Upper lobe of left lung (tissue), 6 donors: Measurements from ENCODE around the gene SLC22A16. TPM values are rescaled to one million over a fixed set of nuclear protein-coding genes. Genes with fewer than 3 reads are reported as not detected.

Experiments used
- ATAC-seq, 2 donors: fragments of 200-7000 bp; cut with Tn5 transposase; one replicate each; pipeline ENCODE4 v1.9.1; 2022; ENCODE audit warnings: mild to moderate bottlenecking in 2 of 2, moderate library complexity in 2 of 2; ENCODE audit not compliant: low FRiP score in 2 of 2
- DNase-seq, 2 donors: peaks; one replicate each; pipeline ENCODE4 v3.0.0-alpha.2; 2019 to 2020
- H3K27ac ChIP-seq, 4 donors: fragments of 200-600 bp; sonication (generic); one replicate each; pipeline ENCODE4 v1.5.1; 2016 to 2019
- H3K27me3 ChIP-seq, 4 donors: fragments of 200-600 bp; sonication (generic); one replicate each; pipeline ENCODE4 v1.5.1; 2017 to 2019
- H3K36me3 ChIP-seq, 4 donors: fragments of 200-600 bp; sonication (generic); one replicate each; pipeline ENCODE4 v1.5.1; 2016 to 2019
- H3K4me1 ChIP-seq, 4 donors: fragments of 200-600 bp; sonication (generic); one replicate each; pipeline ENCODE4 v1.5.1; 2018 to 2019
- H3K4me3 ChIP-seq, 4 donors: fragments of 200-600 bp; sonication (generic); one replicate each; pipeline ENCODE4 v1.5.1; 2017 to 2019; ENCODE audit warnings: mild to moderate bottlenecking in 2 of 4, moderate library complexity in 1 of 4
- H3K9me3 ChIP-seq, 4 donors: fragments of 200-600 bp; sonication (generic); one replicate each; pipeline ENCODE4 v1.5.1; 2018 to 2019
- CTCF ChIP-seq, 6 experiments: fragments of 450-650 bp in 4 of 6; fragments of 200-600 bp in 2 of 6; sonication (generic) in 2 of 6; IDR thresholded peaks; one replicate each; pipeline ENCODE4 v1.5.1; 2016 to 2019; ENCODE audit warnings: antibody characterized with exemption in 6 of 6
- EP300 ChIP-seq, 4 donors: sonication (generic); formaldehyde crosslinking; IDR thresholded peaks; one replicate each; pipeline ENCODE4 v1.5.1; 2017; ENCODE audit warnings: antibody characterized with exemption in 4 of 4, control low read depth in 2 of 4
- POLR2A ChIP-seq, 4 donors: fragments of 450-650 bp; IDR thresholded peaks; one replicate each; pipeline ENCODE4 v1.5.1; 2016 to 2017; ENCODE audit warnings: antibody characterized with exemption in 4 of 4, mild to moderate bottlenecking in 2 of 4
- POLR2AphosphoS5 ChIP-seq, 2 donors: sonication (generic); formaldehyde crosslinking; IDR thresholded peaks; one replicate each; pipeline ENCODE4 v1.5.1; 2017; ENCODE audit warnings: antibody characterized with exemption in 2 of 2
- WGBS, 2 donors: methylation state at CpG; one replicate each; pipeline ENCODE4 v1.1.5; 2017 to 2018; 5-methylcytosine and 5-hydroxymethylcytosine counted together
- total RNA-seq, 6 donors: library from RNA; depleted of rRNA in 4 of 6; stranded (reverse); fragments of >200 nt in 4 of 6; gene quantifications; one replicate each; pipeline versions ENCODE4 v1.1.0 to v1.2.1, GENCODE V29; 2016 to 2021
- donor health status: DM: no; HTN: no; CAD: no; lungs with moderate emphysema.
- donor health status: DM: no; HTN: yes; CAD: no; lungs with severe emphysema.

Gene SLC22A16
- total RNA-seq, 6 donors from 2014 or later: 0.20 to 1.7 (median 0.59) TPM; not detected in 2

- H3K36me3 ChIP-seq: no peaks in the 10 kb centered on the region
- no peaks in the 10 kb centered on the region for H3K27me3 ChIP-seq
- DNase-seq (no peak), ATAC-seq (no peak)
- 83 to 92% methylated on average over 1 to 4 of the region's 4 CpGs for WGBS, 2 donors
- TF ChIP-seq EP300 (IDR thresholded peaks at IDR 0.05) (no peak), POLR2A (IDR thresholded peaks at IDR 0.05) (no peak), POLR2AphosphoS5 (IDR thresholded peaks at IDR 0.05) (no peak), CTCF (IDR thresholded peaks at IDR 0.05) (no peak)
- H3K9me3 ChIP-seq: no peaks in the 10 kb centered on the region
- no peak overlapping the region for H3K27ac ChIP-seq
- H3K4me3 ChIP-seq: no peak overlapping the region
- no peaks in the 10 kb centered on the region for H3K4me1 ChIP-seq
These were observed 45.7 kb downstream of the SLC22A16 start for GRCh38 chr6:110430741-110431140.

GRCh38 chr6:110430236-110430635, 46.2 kb downstream of the SLC22A16 start:
- no peaks in the 10 kb centered on the region for H3K4me1 ChIP-seq
- ATAC-seq: no peak
- no peak overlapping the region for H3K4me3 ChIP-seq
- H3K9me3 ChIP-seq: no peaks in the 10 kb centered on the region
- TF ChIP-seq POLR2AphosphoS5 (IDR thresholded peaks at IDR 0.05): no peak
- H3K27me3 ChIP-seq: no peaks in the 10 kb centered on the region
- H3K36me3 ChIP-seq: no peaks in the 10 kb centered on the region
- WGBS, 2 donors: 61 to 64% methylated on average over 5 of the region's 5 CpGs
- DNase-seq: no peak
- H3K27ac ChIP-seq: no peak overlapping the region

- ATAC-seq: no peak
- Histone ChIP-seq H3K4me3 (no peak overlapping the region), H3K27me3 (no peaks in the 10 kb centered on the region), H3K27ac (no peak overlapping the region), H3K9me3 (no peaks in the 10 kb centered on the region), H3K36me3 (no peaks in the 10 kb centered on the region), H3K4me1 (no peaks in the 10 kb centered on the region)
- DNase-seq: no peak
- TF ChIP-seq POLR2AphosphoS5 (IDR thresholded peaks at IDR 0.05): no peak
- no peak for TF ChIP-seq EP300 (IDR thresholded peaks at IDR 0.05)
- no peak for TF ChIP-seq CTCF (IDR thresholded peaks at IDR 0.05)
- no peak for TF ChIP-seq POLR2A (IDR thresholded peaks at IDR 0.05)
- whole genome bisulfite sequencing, 2 donors: 88 to 94% methylated on average over 2 of the region's 2 CpGs
These were observed 48.3 kb downstream of the SLC22A16 start for GRCh38 chr6:110428153-110428552.

- DNase-seq (no peak), ATAC-seq (no peak)
- Histone ChIP-seq H3K4me3 (no peak overlapping the region), H3K9me3 (no peaks in the 10 kb centered on the region), H3K27ac (no peak overlapping the region), H3K27me3 (no peaks in the 10 kb centered on the region), H3K36me3 (no peaks in the 10 kb centered on the region), H3K4me1 (no peaks in the 10 kb centered on the region)
- 40 to 46% methylated on average over 5 of the region's 5 CpGs for WGBS, 2 donors
- TF ChIP-seq POLR2AphosphoS5 (IDR thresholded peaks at IDR 0.05) (no peak), CTCF (IDR thresholded peaks at IDR 0.05) (no peak), POLR2A (IDR thresholded peaks at IDR 0.05) (no peak), EP300 (IDR thresholded peaks at IDR 0.05) (no peak)
These were observed 50.6 kb downstream of the SLC22A16 start for GRCh38 chr6:110425816-110426215.

GRCh38 chr6:110422444-110422822, 54.0 kb downstream of the SLC22A16 start:
- H3K27me3 ChIP-seq: no peaks in the 10 kb centered on the region
- DNase-seq: no peak
- no peak overlapping the region for H3K4me3 ChIP-seq
- H3K4me1 ChIP-seq: no peaks in the 10 kb centered on the region
- no peak for ATAC-seq
- H3K9me3 ChIP-seq: no peaks in the 10 kb centered on the region
- H3K36me3 ChIP-seq: no peaks in the 10 kb centered on the region
- H3K27ac ChIP-seq: no peak overlapping the region
- TF ChIP-seq CTCF (IDR thresholded peaks at IDR 0.05): no peak
- TF ChIP-seq POLR2AphosphoS5 (IDR thresholded peaks at IDR 0.05): no peak
- no peak for TF ChIP-seq EP300 (IDR thresholded peaks at IDR 0.05)
- TF ChIP-seq POLR2A (IDR thresholded peaks at IDR 0.05): no peak
